Type B pancreatic cell (in vitro differentiated cells): ENCODE results near the gene GLDN. TPM values are rescaled to one million over a fixed set of nuclear protein-coding genes. Genes with fewer than 3 reads are reported as not detected.

Experiments used
- DNase-seq: peaks from one replicate; pipeline ENCODE4 v3.0.0; 2021; ENCODE audit warnings: mixed read lengths; ENCODE audit not compliant: unreplicated experiment; ENCODE audit errors: extremely low spot score
- H3K27ac Mint-ChIP-seq: 2 replicates; pipeline ENCODE4 v1.8.0; 2021; ENCODE audit warnings: mild to moderate bottlenecking, mixed read lengths
- H3K27me3 Mint-ChIP-seq: 2 replicates; pipeline ENCODE4 v1.8.0; 2021; ENCODE audit warnings: mixed read lengths
- H3K36me3 Mint-ChIP-seq: 2 replicates; pipeline ENCODE4 v1.8.0; 2021; ENCODE audit warnings: mixed read lengths
- H3K4me1 Mint-ChIP-seq: one replicate; pipeline ENCODE4 v1.8.0; 2021; ENCODE audit warnings: mixed read lengths; ENCODE audit not compliant: unreplicated experiment
- H3K4me3 Mint-ChIP-seq: 2 replicates; pipeline ENCODE4 v1.8.0; 2021; ENCODE audit warnings: mild to moderate bottlenecking, mixed read lengths
- H3K9me3 Mint-ChIP-seq: 2 replicates; pipeline ENCODE4 v1.8.0; 2021; ENCODE audit warnings: mixed read lengths
- CTCF ChIP-seq: fragments of 200-600 bp; sonication (generic); conservative IDR thresholded peaks from 2 replicates; pipeline ENCODE4 v1.5.0; 2021; ENCODE audit warnings: antibody characterized with exemption, mild to moderate bottlenecking
- total RNA-seq: library from RNA; stranded (reverse); gene quantifications from 2 replicates; pipeline ENCODE4 v1.2.1, GENCODE V29; 2021; ENCODE audit warnings: low replicate concordance

GLDN gene
- total RNA-seq, 1 donor from 2014 or later: 0.68 TPM

GRCh38 chr15:51359981-51360380 lies 18.5 kb downstream of the GLDN start:
- H3K36me3 Mint-ChIP-seq: no peaks in the 10 kb centered on the region
- H3K4me1 Mint-ChIP-seq: no peaks in the 10 kb centered on the region
- no peaks in the 10 kb centered on the region for H3K9me3 Mint-ChIP-seq
- H3K27me3 Mint-ChIP-seq: peaks cover under 1% of the 10 kb centered on the region
- no peak for TF ChIP-seq CTCF
- DNase-seq: no peak
- H3K27ac Mint-ChIP-seq: no peak overlapping the region
- H3K4me3 Mint-ChIP-seq: no peak overlapping the region

GRCh38 chr15:51363383-51363782 lies 21.9 kb downstream of the GLDN start:
- no peaks in the 10 kb centered on the region for H3K9me3 Mint-ChIP-seq

GRCh38 chr15:51365417-51365816 lies 24.0 kb downstream of the GLDN start:
- no peak overlapping the region for H3K4me3 Mint-ChIP-seq
- no peaks in the 10 kb centered on the region for H3K27me3 Mint-ChIP-seq
- no peak for DNase-seq
- H3K36me3 Mint-ChIP-seq: no peaks in the 10 kb centered on the region
- no peaks in the 10 kb centered on the region for H3K9me3 Mint-ChIP-seq
- H3K4me1 Mint-ChIP-seq: peaks cover 6% of the 10 kb centered on the region
- TF ChIP-seq CTCF: no peak
- no peak overlapping the region for H3K27ac Mint-ChIP-seq

More at GRCh38 chr15:51363383-51363782, 21.9 kb downstream of the GLDN start:
- Mint-ChIP-seq H3K27ac (no peak overlapping the region), H3K36me3 (no peaks in the 10 kb centered on the region), H3K4me1 (peaks cover 6% of the 10 kb centered on the region), H3K4me3 (no peak overlapping the region), H3K27me3 (no peaks in the 10 kb centered on the region)
- no peak for TF ChIP-seq CTCF
- DNase-seq: no peak

GRCh38 chr15:51366071-51366470 lies 24.6 kb downstream of the GLDN start:
- Mint-ChIP-seq H3K9me3 (no peaks in the 10 kb centered on the region), H3K27ac (no peak overlapping the region), H3K27me3 (no peaks in the 10 kb centered on the region), H3K4me3 (no peak overlapping the region), H3K4me1 (peaks cover 6% of the 10 kb centered on the region), H3K36me3 (no peaks in the 10 kb centered on the region)
- DNase-seq: no peak
- TF ChIP-seq CTCF: no peak

GRCh38 chr15:51366920-51367319 lies 25.5 kb downstream of the GLDN start:
- Mint-ChIP-seq H3K4me1 (peaks cover 6% of the 10 kb centered on the region), H3K36me3 (no peaks in the 10 kb centered on the region), H3K4me3 (no peak overlapping the region), H3K27ac (no peak overlapping the region), H3K9me3 (no peaks in the 10 kb centered on the region), H3K27me3 (no peaks in the 10 kb centered on the region)
- no peak for TF ChIP-seq CTCF
- no peak for DNase-seq
